ENCODE results near the gene PMPCA.

The PMPCA gene

GRCh38 chr9:136370037-136370436, 40.4 kb upstream of the PMPCA start:
- DNase-seq (ENCODE audit: low read depth), result no peak
- TF ChIP-seq, protein P1, sequence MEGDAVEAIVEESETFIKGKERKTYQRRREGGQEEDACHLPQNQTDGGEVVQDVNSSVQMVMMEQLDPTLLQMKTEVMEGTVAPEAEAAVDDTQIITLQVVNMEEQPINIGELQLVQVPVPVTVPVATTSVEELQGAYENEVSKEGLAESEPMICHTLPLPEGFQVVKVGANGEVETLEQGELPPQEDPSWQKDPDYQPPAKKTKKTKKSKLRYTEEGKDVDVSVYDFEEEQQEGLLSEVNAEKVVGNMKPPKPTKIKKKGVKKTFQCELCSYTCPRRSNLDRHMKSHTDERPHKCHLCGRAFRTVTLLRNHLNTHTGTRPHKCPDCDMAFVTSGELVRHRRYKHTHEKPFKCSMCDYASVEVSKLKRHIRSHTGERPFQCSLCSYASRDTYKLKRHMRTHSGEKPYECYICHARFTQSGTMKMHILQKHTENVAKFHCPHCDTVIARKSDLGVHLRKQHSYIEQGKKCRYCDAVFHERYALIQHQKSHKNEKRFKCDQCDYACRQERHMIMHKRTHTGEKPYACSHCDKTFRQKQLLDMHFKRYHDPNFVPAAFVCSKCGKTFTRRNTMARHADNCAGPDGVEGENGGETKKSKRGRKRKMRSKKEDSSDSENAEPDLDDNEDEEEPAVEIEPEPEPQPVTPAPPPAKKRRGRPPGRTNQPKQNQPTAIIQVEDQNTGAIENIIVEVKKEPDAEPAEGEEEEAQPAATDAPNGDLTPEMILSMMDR (conservative IDR thresholded peaks at IDR 0.05; ENCODE audit: low read length), result no peak

DNA sequence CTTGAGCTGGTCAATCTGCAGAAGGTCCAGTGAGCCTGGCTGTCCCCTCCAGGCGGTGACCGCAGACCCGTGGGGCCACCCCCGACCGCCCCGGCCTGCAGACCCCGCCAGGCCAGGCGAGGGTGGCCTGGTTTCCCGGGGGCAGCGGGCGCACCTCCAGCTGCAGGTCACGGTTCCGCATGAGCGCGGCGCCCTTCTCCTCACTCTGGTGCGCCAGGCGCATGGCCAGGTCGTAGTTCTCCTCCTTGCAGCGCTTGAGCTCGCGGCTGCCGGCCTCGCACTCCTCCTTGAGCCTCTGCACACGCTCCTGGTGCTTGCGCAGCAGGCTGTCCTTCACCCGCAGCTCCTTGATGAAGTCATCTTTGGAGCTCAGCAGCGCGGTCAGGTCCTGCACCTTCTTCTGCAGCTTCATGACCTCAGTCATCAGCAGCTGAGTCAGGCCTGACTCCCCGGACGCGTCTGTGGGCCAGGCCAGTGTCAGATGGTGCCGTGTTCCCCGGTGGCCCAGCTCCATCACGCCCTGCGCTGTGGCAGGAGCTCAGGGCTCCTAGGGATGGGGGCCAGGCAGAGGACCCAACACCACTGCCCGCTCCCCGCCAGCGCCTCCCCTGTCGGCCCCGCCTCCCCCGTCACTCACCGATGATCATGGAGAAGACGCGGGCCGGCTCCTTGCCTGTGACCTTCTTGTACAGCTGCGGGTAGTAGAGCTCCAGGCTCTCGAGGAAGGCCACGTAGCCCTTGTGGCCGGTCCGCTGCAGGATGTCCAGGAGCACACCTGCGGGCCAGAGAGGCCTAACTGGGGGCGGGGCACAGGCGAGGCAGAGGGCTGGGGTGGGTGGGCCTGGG, 39.5 kb upstream of the PMPCA start:
- DNase-seq (ENCODE audit: low read depth), result no peak
- TF ChIP-seq, protein P1 (conservative IDR thresholded peaks at IDR 0.05; ENCODE audit: low read length), result no peak
- no peak overlapping the region for H3K4me3 ChIP-seq (ENCODE audit: low read length)

More at GRCh38 chr9:136370037-136370436, 40.4 kb upstream of the PMPCA start:
- H3K4me3 ChIP-seq (ENCODE audit: low read length), result no peak overlapping the region

DNA sequence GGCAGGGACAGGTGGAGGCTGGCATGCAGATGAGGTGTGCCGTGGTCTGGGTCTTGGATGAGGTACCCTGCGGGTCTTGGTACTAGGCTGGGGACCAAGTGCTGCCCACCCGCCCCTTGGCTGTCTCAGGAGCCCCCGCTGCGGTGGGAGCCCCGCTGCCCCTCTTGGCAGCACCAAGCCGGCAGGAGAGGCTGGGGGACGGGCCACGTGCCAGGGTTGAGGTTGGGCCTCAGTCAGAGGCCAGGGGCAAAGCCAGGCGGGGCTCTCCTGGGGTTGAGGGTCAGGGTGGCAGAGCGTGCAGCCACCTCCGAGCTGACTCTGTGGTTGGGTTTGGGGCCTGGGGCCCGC, 39.0 kb upstream of the PMPCA start:
- H3K4me3 ChIP-seq (ENCODE audit: low read length), result no peak overlapping the region
- TF ChIP-seq, protein P1 (conservative IDR thresholded peaks at IDR 0.05; ENCODE audit: low read length), result no peak
- DNase-seq (ENCODE audit: low read depth), result no peak

- TF ChIP-seq, protein P1 (conservative IDR thresholded peaks at IDR 0.05; ENCODE audit: low read length), result no peak
- DNase-seq (ENCODE audit: low read depth), result no peak
- H3K4me3 ChIP-seq (ENCODE audit: low read length), result no peak overlapping the region
These were observed 38.5 kb upstream of the PMPCA start for GRCh38 chr9:136372006-136372405.

DNA sequence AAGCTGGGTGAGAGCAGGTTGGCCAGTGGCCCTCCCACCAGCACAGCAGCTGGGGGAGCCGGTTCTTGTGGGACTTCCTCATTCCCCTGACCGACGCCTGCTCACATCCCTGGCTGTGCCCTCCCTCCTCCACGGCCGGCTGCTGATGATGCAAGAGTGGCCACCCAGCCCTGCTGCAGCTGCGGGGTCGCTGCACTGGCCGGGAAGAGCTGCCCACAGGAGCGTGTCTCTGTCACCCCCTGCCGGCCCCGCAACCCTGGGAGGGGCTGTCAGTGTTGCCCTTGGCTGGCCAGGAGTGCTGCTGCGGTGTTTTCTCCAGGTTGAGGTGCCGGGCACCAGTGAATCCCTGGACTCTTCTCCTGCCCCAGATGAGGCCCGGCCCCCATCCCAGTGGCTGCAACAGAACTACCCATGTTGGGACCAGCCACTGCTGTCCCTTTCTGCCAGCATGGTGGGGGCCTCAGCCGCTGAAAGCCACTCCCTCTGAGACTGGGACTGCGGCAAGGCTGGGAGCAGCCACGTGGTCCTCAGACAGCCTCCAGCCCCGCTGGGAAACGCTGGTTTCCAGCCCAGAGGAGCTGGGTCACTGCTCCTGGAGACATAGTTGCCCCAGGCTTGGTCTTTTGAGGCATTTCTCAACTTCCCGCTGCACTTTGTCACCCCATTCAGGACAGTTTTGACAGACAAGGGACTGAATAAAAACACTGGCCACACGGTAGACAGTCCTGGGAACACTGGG, 37.7 kb upstream of the PMPCA start:
- H3K4me3 ChIP-seq (ENCODE audit: low read length), result peak overlapping the region; percentile 31
- DNase-seq (ENCODE audit: low read depth), result peak; percentile 81
- TF ChIP-seq, protein P1 (conservative IDR thresholded peaks at IDR 0.05; ENCODE audit: low read length), result peak; percentile 26

DNA sequence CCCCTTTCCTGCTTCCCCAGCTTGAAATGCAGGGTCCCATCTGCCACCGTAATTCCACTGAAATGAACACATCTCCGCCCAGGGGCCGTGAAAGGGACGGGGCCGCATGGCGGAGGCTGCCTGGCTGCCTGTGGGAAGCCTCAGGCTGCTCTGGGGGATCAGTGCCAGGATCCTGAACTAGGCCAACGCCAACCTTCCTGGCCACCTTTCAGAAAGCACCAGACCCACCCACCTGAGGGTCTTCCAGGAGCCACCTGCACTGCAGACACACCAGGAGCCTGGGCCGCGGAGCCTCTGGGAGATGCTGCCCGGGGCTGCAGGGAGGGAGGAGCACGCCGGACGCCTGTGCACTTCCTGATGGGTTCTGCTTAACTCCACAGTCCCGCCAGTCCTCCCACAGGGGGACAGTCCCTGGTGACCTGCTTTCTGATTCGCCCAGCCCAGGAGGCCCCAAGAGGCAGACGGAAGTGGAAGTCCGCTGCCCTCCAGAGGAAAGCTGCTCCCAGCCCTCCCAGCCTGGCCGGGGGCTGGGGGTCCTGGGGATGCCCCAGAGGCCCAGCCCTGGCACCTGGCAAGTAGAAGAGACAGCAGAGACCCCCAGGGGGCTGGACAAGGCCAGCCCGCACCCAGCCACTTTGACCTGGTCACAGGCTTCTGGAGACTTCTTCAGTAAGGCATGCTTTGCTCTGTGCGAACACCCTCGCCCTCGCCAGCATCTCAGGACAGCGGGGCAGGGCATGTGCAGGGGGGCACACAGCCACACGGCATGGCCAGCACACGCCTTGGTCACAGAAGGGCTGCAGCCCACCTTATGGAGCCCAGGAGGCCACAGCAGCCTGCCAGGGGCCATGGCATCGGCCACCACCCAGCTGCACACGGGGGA, 36.9 kb upstream of the PMPCA start, which contains the start of gene CARD9:
CARD9 (minus strand) TSS at position 370 of the 883 bp plus-strand sequence. CDS start 1,591 bp downstream, outside the sequence.
- TF ChIP-seq, protein P1 (conservative IDR thresholded peaks at IDR 0.05; ENCODE audit: low read length), result no peak
- peak within 1 kb of the TSS; percentile 31 for H3K4me3 ChIP-seq (ENCODE audit: low read length)
- no peak for DNase-seq (ENCODE audit: low read depth)

Data from AG10803 (cell line).